CD4-positive, alpha-beta T cell treated with Interleukin-6 for 4 hours (primary cell): Measurements from ENCODE around the gene ANO3.
"Not testable (repeated sequence)": the region's sequence is repeated elsewhere in the genome, so short reads cannot be mapped to it uniquely, and the experiment has no call there.

Source experiments
- DNase-seq: peaks from one replicate; pipeline ENCODE4 v3.0.0-alpha.2; 2020; ENCODE audit warnings: mixed read lengths

The ANO3 gene

DNA sequence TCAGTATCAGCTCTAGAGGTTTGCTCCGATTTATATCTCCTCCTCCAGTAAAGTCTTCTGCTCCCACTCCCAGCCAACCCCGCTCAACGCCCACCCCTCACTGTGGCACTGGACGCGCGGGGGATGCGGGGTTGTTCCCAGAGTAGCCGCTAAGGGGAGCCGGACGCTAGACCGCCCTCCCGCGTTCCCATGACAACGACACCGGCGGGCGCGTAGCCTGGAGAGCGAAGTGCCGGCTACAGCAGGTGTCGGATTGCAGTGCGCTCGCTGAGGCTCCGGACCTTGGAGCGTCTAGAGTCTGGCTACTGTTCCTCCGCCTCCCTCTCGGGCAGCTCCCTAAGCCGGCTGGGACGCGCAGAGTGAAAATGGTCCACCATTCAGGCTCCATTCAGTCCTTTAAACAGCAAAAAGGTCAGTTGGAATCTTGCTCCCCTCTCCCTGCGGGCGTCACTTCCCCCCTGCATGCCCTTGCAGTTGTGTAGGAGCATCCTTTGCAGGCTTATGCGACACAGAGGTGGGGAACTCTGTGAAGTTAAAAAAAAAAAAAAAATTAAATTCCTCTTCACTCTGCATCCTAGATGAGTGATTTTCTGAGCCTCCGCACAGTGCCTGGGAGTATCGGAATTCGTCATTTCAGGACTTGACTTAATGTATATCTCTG is at the start of gene ANO3:
Gene ANO3, plus strand, starts transcription at position 220 of the 661 bp plus-strand sequence. Its CDS starts 146 bp downstream, at position 366.
- DNase-seq: no peak

DNA sequence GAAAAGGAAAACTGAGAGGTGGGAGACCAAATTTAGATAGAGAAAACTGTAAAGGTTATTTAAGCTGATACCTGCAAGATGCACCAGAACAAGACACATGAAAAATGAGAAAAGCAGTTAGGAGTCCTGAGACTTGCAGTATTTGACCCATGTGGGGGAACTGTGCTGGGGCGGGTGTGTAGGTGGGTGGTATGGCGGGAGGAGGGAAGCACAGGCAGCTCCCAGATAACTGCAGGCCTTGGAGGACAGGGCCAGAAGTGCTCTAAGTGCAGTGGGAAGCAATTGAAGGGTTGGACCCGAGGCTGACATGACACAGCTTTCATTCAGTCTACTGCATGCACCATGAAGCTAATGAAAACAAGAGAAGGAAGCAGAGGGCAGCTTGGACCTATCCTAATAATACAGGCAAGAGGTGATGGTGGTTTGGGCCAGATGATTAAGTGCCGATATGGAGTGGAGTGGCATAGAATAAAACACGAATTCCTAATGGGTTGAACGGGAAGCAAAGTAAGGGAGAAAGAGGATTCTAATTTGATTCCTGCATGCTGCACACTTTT is 48.0 kb upstream of the ANO3 start:
- DNase-seq: no peak

DNA sequence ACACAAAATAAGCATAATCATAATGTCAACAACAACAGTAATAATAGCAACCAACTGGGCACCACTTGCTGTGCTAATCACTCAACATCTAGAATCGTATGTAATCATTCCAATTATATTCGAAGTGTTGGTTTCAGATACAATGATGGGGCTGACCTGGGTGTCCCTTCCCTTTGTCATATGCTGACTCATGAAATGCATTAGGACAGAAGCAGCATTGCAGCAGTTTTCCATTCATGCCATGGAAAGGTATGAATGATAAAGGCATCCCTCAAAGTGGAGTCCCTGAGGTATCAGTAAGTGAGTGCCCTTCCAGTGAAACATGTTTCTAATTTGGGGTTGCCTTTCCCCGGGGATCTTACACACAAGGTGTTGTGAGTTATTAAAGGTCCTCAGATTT is 46.3 kb upstream of the ANO3 start:
- DNase-seq: no peak

DNA sequence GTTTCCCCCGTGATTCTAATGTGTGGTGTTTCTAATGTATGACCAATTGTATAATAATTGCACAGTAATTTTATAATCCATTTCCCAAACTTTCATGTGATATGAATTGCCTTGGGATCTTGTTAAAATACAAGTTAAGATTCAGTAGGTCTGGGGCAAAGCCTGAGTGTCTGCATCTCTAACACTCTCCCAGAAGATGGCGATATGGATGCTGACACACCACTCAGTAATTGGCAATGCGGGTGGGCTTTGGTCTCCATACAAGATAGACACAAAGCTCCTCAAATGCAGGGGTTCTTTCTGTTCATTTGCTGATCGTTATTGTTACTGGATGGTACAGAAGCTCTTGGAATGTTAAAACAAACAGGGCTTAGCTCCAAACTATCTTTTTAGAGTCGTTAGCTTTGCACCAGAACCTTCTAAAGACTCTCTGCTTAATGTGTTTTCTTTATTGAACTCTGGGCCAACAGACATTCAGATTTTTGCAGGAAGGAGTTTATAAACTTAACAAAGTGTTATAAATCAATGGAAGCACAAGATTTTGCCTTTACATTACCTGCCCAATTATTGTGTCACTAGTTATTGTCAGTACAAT is 45.4 kb upstream of the ANO3 start:
- no peak for DNase-seq

DNA sequence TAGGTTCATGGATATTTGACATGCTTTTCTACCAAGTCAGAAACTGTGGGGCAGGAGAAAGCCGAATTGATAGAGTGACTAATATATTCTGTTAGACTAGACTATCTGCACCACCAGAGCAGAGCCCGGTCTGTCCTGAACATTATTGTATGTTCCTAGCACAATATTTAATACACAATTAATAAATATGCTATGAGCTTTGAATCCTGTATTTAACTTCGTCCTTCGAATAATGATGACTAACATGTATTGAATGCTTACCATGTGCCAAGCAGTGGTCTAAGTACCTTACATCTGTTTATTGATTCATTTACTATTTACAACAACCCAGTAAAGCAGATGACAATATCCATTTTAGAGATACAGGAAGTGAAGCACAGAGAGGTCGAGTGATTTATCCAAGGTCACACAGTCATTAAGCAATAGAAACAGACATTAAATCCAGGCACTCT is 44.8 kb upstream of the ANO3 start:
- DNase-seq: no peak

DNA sequence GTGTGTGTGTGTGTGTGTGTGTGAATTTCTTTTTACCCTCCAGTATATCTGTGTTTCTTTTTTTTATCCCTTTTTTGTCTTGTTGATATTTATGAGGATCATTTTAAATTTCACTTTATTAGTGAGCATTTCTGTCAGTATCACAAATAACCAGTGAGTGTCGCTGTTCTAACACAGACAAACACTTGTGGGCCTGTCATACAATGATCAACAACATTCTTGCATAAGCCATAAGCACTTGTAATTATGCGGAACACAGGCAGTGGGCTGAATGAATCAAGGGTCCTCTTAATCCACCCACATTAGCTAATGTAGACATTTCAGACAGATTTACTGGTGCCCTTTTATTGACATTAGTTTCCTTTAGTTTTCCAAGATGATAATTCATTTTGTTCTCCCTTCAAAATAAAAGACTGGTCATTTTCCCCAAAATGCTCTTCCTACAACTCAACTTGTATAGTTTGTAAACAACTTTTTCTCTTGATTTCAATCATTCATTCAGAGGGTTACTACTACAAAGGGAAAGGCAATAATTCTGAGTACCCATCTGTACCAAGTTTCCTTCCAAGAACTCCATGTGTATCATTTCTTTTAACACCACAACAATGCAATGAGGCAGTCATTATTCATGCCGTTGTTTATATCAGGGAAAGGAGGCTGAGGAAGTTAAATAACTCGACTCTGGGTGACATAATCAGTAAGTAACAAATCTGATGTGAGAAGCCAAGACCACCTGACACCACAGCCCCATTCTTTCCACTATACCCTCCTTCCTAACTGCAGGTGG is 34.5 kb upstream of the ANO3 start:
- no peak for DNase-seq

DNA sequence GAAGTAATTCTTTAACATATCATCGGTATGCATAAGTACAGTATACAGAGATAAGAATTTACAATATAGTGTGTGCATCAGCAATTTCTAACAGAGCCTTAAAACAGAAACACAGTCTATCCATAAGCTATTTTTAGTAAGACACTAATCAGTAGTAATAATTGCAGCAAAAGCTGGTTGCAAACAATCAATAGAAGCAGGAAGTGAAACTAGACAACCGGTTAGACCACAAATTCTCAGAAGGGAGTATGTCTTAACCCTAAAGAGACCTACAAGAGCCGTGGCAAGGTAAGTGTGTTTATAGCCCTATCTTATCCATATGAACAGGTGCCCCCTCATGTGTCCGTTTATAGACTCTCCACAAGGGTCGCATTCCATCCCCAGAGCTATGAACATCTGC is 15.6 kb upstream of the ANO3 start:
- not testable (repeated sequence) for DNase-seq

DNA sequence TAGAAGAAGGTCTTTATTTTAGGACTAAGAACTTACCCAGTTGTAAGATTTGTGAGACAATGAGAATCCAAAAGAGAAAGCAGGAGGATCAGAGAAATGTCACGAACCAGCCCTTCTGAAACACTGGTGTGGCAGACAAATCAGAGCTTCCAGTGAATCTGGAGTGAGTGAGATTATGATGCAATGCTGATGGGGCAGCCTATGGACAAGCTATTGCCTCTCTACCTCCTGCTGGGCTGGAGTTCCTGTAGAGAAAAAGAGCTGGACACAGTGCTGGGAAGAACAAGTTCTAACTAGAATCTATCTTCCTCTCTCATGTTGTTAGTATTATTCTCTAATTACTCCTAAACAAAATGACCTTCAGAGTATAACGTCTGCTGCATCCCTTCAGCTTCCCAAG is 12.0 kb upstream of the ANO3 start:
- DNase-seq: no peak

DNA sequence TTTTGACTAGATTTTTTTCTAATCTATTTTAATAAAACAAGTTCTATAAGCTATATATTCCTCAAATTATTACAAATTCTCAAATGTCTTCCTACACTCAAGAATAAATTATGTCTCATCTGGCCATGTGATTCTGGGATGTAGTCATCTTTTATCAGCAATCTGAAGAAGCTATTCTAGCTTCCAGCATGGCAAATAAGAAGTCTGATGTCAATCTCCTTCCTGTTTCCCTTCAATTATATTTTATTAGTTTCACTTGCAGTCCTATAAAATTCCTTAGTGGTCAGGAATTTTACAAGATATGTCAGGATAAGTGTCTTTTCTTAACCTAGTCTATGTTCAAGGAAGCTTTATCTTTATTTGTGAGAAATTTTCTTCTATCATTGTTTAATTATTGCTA is 10.4 kb upstream of the ANO3 start:
- no peak for DNase-seq

DNA sequence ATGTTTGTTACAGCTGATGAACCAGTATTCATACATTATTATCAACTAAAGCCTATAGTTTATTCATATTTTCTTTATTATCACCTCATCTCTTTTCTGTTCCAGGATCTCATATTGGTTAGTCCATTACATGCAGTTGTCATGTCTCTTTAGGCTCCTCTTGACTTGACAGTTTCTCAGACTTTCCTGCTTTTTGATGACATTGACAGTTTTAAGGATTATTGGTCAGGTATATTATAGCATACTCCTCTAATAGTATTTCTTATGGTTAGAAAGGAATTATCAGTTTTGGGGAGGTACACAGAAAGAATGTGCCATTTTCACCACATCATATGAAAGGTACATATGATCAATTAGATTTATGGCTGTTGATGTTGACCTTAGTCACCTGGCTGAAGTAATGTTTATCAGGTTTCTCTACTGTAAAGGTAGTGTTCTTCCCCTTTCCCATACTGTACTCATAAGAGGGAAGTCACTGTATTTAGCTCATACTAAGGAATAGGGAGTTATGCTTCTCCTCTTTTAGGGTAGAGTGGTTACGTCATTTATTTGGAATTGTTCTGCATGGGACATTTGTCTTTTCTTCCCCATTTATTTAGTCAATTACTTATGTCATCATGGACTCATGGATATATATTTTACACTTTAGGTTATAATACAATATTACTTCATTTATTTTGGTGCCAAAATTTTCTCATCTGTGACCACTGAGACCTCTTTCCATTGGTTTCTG is 9.4 kb upstream of the ANO3 start:
- DNase-seq: no peak

DNA sequence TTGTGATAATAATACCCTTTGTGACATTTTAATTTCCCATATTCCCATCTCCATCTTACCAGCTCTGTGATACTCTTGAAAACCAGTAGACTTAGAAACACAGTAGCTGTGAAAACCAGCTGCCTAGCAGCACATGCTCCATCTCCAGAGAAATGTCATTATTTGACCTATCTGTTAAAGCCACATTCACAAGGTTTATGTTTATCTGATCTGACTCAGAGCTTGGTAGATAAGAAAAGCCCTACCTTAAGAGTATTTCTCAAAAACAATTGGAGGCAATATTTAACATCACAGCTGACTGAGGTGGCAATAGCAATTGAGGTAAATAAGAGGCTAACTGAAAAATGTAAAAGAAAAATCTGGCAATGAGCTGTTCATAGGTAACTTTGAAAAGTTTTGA is 8.1 kb upstream of the ANO3 start:
- DNase-seq: no peak

DNA sequence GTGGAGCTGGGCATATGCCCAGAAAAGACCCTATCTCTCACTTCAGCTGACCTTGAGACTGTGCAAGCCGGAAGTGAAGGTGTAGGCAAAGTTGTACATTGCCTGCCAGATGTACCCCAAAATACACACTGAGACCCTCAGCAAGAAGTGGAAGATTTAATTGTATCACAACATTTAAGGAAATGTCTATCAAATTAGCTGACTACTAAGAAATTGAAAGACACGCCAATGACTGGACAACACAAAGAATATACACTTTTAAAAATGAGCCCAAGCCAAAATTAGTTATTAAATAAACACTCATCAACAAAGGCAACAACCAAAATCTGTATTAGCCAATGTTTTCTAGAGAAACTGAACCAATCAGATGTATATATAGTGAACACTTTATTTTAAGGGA is 7.7 kb upstream of the ANO3 start:
- no peak for DNase-seq

DNA sequence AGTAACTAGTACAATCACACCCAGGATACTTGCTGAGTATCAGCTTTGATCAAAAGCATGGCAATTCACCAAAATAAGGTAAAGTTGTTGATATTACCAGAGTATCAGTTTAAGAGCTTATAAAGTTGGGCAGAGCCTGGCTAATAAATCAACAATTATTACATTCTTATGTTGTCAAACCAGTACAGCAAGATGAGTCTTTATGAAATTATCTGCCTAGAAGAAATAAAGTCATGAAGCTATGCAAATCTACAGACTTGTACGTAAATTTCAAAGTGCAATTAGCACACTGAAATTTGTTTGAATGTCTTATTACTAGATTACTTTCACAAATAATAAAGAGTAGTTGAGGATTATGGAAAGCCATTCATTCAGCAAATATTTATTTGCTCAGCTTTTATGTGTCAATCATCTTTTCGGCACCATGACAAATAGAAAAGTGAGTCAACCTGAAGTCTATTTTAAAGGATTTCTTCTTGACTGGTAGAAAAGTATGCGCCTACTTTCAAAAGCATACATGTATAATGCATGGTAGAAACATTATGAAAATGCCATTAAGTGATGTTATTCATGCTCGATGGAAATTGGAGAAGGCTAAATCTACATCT is 5.0 kb upstream of the ANO3 start:
- DNase-seq: no peak

DNA sequence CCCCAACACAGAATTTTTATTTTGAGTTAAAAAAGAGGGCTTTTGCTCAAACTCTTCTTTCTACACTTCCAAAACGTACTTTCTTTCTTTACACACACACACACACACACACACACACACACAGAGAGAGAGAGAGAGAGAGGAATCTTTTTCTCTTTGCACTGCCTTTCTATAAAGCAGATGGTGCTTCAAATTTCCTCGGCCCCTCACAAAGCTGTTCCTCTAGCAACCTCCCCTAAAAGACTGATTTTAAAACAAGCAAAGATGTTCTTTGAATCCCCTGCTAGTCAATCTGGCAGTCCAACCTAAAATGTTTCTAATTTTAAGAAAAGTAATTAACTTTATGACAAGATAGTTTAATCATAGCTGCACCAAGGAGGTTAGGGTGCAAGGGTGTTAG is 2.7 kb upstream of the ANO3 start:
- no peak for DNase-seq

DNA sequence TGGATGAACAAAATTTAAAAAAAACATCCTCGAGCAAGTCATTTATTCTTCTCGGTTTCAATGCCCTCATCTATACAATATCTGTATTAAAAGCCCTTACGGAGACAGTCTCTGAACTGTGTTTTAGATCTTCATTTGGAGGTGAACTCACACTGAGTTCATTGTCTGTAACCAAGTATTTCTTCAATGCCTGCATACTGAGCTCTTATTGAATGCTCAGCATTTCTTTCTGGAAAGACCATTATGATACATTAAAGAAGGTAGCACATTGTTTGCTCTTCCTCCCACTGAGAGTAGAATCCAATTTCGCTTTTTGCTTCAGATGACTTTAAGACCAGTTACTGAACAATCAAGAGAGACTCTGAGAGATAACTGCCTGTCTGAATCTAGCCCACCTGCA is 1.7 kb upstream of the ANO3 start:
- DNase-seq: no peak

DNA sequence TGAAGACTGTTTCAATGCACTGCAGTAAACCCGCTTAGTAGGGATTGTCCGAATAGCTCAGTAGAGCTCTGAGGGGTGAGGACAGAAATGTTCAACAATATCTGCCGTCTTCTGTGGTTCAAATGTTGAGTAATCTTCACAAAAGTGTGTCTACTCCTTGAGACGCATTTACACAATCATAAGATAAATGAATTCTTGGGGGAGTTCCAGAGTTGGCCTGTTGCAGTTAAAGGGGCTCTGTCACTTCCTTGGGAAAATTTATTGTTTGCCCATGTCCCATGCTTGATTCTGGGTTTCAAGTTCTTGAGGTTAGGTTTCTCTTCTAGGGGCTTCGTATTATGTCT is 614 bp downstream of the ANO3 start:
- DNase-seq: no peak

DNA sequence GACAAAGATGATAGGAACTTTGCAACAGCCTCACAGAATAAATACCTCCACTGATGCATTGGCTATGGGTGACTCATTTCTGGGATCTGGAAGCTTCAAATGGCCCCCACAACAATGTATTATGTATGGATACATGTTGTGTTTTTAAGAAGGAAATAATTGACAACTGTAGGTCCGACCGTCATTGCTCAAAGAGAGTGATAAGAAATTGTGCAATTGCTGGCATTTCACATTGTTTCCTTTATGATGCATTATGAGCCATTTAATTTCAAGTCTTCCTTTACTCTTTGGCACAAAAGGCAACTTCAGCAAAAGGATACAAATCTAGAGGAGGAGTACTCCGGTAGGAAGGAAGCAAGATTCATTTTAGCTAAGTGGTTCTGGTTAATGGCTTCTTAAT is 2.0 kb downstream of the ANO3 start:
- DNase-seq: no peak

DNA sequence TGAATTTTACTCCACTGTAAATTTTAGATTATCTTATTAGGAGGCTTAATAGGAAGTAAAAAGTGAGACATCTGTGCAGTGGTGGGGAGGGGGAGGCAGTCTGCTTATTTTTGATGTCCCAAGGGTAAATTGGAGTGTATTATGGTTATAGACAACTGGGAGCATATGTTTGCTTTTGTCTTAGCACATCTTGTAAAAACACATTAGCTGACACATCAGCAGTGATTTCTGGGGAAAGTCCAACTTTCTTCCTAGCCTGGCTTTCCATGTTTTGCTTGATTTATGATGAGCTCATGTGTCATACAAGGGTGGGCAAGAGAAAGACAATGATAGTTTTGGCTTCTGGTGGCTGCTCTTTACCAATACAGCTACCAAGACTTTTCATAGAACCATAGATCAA is 4.0 kb downstream of the ANO3 start:
- DNase-seq: no peak

DNA sequence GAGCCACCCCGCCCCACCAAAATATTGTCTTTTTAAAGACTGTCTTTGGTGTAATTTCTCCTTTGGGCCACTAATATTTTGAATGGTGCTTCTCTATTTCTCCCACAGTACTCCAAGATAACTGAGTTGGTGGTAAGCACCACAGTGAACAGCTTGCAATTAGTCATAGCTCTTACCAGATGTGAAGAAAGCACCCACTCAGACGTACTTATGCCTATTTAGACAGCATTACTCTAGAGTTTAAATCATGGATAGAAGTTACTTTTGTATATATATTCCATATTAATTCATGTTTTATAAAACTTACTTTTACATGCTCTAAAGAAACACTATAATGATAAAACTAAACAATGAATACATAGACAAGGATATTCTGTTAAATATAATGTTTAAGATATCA is 12.7 kb downstream of the ANO3 start:
- no peak for DNase-seq

DNA sequence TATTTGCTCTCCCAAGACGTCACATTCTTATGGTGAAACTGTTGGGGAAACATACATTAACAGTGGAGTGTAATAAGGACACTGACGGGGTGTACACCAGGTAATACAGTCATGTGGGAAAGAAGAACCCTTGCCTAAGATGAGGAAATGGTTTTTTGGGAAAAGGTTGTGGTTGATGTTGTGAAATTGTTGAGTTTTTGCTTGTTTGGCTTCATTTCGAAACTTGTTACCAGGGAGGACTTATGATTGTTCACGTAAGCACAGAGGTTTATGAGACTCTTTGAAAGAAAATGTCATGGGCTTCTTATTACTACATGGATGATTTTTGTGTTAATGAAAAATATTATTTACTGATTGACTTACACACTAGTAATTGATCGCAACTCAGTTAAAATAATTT is 16.8 kb downstream of the ANO3 start:
- DNase-seq: no peak

DNA sequence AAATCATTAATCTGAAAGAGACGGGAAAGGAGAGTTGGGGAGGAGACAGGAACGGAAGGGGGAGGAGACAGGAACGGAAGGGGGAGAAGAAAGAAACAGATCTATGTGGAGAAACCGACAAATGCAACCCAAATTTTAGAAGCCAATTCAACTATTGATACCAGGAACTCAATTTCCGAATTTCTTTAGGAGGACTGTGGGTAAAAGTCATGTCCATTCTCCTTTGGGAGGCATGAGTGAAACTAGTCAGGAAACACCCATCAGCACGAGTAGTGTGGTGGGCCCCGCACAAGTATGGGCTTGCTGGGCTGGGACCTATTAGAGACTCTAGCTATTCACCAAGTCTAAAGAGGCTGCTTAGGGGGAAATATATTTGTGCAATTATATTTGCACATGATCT is 18.1 kb downstream of the ANO3 start:
- no peak for DNase-seq

DNA sequence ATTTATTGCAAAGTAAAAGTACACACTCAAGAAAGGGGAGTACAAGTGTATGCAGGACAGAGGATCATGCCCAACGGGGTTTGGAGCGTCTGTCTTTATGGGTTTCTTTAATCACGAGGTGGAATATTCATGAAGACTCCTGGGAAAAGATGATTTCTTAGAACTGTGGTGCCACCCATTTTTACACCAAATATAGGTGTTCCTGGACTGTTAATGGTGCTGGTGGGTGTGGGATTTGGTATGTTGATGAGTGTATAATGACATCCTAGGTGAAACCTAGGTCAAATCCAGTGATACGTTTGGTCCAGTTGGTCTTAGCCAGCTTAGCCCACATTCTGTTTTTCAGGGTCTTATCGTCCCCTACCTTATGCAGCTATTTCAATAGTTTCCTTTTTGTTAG is 21.1 kb downstream of the ANO3 start:
- no peak for DNase-seq

DNA sequence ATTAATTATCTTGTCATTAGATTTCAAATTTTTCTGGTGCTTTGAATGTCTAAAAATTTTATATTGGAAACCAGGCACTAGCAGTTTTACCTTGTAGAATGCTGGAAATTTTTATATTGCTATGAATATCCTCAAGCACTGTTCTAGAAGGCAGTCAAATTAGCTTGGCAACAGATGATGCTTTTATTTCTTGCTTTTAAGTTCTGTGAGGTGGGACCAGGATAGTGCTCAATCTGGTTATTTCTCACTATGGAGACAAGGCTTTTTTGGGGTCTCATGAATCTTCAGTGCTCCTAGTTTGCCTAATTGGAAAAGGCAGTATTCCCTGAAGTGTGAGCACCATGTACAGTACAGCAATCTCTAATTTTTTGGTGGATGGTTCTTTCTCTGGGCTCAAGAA is 27.1 kb downstream of the ANO3 start:
- DNase-seq: no peak
